PC-9 (cell line): ENCODE data around the gene TAMALIN.

ENCODE experiments used
- EZH2 ChIP-seq: fragments of 200-600 bp; sonication (generic); IDR thresholded peaks from 2 replicates; pipeline ENCODE4 v1.8.0; 2017; ENCODE audit warnings: antibody characterized with exemption, low read depth
- TF ChIP-seq, protein P1 (sequence below): fragments of 200-600 bp; sonication (generic); conservative IDR thresholded peaks from 2 replicates; pipeline ENCODE4 v1.6.1; 2017; ENCODE audit warnings: mixed run types, antibody characterized with exemption, mild to moderate bottlenecking, moderate library complexity

DNA sequence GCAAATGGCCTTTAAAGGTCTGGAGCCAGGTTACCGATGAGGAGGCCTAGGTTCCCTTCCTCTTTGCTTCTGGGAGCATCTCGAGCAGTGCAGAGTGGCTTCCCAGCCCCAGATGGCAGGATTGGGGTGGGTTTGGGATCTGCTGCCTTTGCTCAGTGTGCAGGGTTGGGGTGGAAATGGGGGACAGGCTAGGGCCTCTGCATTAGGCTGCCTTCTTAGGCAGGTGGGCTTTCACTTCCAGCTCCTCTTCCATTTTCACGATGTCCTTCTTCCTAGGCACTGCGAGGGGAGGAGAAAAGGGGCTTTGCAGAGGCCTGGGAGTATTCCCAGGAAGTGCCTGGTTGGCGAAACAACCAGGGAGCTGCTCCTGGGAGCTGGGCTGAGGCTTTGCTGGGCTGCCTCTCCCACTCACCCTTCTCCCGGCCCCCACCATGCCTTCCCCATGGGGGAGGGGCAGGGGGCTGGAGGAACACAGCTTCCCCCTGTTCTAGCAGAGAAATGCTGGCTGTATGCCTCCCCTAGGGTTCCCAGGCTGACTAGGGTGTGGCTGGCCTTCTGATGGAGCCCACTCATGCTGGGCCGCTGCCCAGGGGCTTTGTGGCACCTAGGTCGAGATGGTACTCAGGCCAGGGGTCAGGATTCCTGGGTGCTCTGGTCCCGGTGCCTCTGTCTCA, 46.9 kb downstream of the TAMALIN start:
- TF ChIP-seq EZH2 = no peak
- TF ChIP-seq, protein P1, sequence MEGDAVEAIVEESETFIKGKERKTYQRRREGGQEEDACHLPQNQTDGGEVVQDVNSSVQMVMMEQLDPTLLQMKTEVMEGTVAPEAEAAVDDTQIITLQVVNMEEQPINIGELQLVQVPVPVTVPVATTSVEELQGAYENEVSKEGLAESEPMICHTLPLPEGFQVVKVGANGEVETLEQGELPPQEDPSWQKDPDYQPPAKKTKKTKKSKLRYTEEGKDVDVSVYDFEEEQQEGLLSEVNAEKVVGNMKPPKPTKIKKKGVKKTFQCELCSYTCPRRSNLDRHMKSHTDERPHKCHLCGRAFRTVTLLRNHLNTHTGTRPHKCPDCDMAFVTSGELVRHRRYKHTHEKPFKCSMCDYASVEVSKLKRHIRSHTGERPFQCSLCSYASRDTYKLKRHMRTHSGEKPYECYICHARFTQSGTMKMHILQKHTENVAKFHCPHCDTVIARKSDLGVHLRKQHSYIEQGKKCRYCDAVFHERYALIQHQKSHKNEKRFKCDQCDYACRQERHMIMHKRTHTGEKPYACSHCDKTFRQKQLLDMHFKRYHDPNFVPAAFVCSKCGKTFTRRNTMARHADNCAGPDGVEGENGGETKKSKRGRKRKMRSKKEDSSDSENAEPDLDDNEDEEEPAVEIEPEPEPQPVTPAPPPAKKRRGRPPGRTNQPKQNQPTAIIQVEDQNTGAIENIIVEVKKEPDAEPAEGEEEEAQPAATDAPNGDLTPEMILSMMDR = no peak
